Fibroblast of the aortic adventitia (primary cell): ENCODE data around the gene ASNSD1. TPM values are rescaled to one million over a fixed set of nuclear protein-coding genes. Genes with fewer than 3 reads are reported as not detected.
"Not testable (repeated sequence)": the region's sequence is repeated elsewhere in the genome, so short reads cannot be mapped to it uniquely, and the experiment has no call there.

Source experiments
- DNase-seq: peaks from one replicate; pipeline ENCODE4 v3.0.0-alpha.2; 2010; ENCODE audit warnings: low read depth
- H3K4me3 ChIP-seq: 2 replicates; pipeline ENCODE4 v1.5.1; 2011; ENCODE audit warnings: low read depth, mild to moderate bottlenecking, control low read depth, low read length, moderate library complexity
- total RNA-seq: library from RNA; depleted of rRNA; stranded (reverse); fragments of >200 nt; gene quantifications from 2 replicates; pipeline ENCODE4 v1.2.3, GENCODE V29; 2012; ENCODE audit warnings: low replicate concordance
- TF ChIP-seq, protein P1 (sequence below): IDR thresholded peaks from 2 replicates; pipeline ENCODE4 v1.5.1; 2011; ENCODE audit warnings: mild to moderate bottlenecking, low read length, control low read depth, inconsistent platforms; ENCODE audit not compliant: insufficient read depth

Gene ASNSD1
- total RNA-seq, 1 donor: 95.7 TPM

DNA sequence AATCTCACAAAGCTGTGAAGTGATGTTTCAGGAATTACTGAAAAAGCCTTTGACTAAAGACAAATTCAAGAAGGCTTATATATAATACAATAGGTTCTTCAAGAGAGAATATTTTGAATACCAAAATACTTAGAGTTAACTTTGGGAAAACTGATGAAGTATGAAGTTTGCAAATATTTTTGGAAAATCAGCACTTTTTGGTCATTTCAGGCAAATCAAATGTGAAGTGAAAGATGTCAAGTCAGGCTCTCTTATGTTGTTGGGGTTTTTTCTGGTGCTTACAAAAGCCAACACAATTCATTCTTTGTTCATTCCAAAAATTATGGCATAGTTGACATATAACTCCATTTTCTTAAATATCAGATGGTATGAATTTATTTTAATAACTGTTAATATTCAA, 14.7 kb upstream of the ASNSD1 start:
- DNase-seq: no peak
- TF ChIP-seq, protein P1, sequence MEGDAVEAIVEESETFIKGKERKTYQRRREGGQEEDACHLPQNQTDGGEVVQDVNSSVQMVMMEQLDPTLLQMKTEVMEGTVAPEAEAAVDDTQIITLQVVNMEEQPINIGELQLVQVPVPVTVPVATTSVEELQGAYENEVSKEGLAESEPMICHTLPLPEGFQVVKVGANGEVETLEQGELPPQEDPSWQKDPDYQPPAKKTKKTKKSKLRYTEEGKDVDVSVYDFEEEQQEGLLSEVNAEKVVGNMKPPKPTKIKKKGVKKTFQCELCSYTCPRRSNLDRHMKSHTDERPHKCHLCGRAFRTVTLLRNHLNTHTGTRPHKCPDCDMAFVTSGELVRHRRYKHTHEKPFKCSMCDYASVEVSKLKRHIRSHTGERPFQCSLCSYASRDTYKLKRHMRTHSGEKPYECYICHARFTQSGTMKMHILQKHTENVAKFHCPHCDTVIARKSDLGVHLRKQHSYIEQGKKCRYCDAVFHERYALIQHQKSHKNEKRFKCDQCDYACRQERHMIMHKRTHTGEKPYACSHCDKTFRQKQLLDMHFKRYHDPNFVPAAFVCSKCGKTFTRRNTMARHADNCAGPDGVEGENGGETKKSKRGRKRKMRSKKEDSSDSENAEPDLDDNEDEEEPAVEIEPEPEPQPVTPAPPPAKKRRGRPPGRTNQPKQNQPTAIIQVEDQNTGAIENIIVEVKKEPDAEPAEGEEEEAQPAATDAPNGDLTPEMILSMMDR: no peak
- no peak overlapping the region for H3K4me3 ChIP-seq

DNA sequence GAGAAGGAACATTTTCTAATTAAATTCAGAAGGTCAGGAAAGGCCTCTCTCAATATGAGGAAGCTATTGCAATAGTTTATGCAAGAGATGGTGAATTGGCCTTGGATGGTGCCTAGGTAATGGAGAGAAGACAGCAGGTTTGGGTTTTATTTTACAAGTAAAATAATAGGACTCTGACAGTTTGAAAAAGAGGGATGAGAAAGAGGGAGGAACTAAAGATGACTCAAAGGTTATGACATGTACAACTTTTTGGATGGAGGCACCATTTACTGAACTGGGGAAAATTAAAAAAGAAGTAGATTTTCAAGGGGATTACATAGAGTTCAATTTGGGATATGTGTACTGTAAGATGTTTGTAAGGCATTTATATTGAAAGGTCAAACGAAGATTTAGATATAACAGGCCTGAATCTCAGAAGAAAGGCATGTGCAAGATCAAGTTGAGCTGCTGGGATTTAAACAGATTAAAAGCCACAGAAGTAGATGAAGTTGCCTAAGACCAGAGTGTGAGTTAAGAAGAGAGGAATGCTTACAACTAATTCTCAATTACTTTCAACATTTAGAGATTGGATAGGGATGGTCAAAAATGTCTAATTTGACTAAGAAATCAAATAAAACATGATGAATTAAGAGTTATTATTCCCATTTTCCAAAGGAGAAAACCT, 12.3 kb upstream of the ASNSD1 start:
- TF ChIP-seq, protein P1: no peak
- H3K4me3 ChIP-seq: no peak overlapping the region
- DNase-seq: peak; percentile 62

DNA sequence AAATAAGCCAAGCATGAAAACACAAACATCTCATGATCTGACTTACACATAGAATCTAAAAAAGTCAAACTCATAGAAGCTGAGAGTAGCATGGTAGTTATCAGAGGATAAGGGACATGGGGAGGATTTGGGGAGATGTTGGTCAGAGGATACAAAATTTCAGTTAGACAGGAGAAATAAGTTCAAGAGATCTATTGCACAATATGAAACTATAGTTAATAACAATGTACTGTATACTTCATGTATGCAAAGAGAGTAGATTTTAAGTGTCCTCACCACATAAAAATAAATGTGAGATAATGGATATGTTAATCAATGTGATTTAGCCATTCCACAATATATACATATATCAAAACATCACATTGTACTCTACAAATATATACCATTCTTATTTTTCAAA, 10.0 kb upstream of the ASNSD1 start:
- H3K4me3 ChIP-seq: no peak overlapping the region
- TF ChIP-seq, protein P1: no peak
- DNase-seq: no peak

DNA sequence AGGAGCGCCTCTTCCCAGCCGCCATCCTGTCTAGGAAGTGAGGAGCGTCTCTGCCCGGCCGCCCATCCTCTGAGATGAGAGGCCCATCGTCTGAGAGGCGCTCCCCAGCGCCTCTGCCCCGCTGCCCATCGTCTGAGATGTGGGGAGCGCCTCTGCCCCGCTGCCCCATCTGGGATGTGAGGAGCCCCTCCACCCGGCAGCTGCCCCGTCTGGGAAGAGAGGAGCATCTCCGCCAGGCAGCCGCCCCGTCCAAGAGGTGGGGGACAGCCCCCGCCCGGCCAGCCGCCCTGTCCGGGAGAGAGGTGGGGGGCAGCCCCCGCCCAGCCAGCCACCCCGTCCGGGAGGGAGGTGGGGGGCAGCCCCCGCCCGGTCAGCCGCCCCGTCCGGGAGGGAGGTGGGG, 7.8 kb upstream of the ASNSD1 start:
- H3K4me3 ChIP-seq: not testable (repeated sequence)

DNA sequence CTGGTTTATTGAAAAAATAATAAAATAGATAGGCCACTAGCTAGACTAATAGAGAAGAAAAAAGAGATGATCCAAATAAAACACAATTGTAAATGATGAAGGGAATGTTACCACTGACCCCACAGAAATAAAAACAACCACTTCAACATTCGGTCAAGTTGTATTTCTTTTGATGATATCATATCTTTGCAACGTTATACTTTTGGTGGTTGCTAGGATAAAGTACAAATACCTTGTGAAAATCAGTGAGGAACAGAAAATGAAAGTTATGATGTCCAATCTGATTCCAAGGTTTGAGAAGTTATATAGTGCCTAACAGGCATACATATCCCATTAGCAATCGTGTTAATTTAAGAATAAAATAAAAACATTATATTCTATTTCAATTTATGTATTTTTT, 6.6 kb upstream of the ASNSD1 start:
- no peak overlapping the region for H3K4me3 ChIP-seq
- TF ChIP-seq, protein P1: no peak
- peak; percentile 36 for DNase-seq

More for the DNA sequence above, 7.8 kb upstream of the ASNSD1 start:
- not testable (repeated sequence) for DNase-seq

DNA sequence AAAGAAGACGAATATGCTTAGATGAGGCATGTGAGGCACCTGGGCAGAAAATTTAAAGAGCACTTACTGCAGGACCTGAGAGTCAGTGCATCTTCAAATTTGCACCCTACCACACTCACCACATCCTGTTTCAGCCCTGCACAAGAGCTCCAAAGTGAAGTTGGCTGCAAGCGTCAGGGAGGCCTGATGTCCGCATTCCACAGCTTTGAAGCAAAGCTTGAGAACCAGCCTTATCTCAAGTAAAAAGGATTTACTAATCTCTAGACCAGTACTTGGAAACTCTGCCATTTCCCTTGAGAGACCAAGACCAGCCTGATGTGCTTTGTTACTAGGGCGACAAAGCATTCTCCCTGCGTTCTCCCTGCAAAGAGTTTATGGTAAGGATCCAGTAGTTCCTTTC, 3.4 kb upstream of the ASNSD1 start:
- DNase-seq: peak; percentile 98
- TF ChIP-seq, protein P1: no peak
- H3K4me3 ChIP-seq: no peak overlapping the region

DNA sequence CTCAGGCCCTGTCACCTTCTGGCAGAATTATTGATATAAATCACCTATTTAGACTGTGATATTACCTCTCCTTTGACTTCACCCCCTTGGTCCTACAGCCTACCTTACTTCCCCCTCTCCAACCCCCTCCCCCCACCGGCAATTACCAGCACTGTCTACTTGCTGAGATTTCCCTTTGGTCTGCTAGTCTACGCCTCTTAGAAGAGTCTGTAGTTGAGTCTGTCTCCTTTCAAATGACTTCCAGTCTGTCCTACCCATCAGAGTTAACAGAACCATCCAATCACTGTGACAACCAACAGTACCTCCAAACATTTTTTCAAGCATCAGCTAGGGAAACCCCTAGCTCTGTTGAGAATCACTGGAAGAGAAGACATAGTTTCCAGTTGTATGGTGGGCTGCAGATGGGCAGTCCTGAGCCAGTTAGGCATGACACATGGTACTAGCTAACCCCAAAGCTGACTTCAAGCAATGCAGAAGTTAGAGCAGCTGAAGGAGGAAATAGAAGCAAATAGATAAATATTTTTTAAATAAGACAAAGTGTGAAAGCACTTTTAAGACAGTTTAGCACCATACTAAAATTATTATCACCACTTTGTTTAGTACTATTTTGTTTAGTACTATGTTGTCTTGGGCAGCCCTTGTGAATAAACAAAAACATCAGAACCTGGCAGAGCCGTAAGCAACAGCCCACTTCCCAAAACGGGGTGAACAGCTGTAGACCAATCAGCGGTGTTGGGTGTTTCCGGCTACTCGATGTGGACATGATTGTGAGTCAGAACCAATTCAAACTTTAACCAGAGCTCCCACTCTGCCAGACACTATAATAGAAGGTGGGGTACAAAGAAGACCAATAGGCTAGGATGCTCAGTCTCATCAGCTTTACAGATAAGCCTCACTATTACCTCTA, 2.7 kb upstream of the ASNSD1 start:
- no peak overlapping the region for H3K4me3 ChIP-seq
- no peak for DNase-seq
- TF ChIP-seq, protein P1: no peak
